Measurements from ENCODE around the gene RPLP2.

RPLP2 gene

GRCh38 chr11:787084-787675 lies 22.6 kb upstream of the RPLP2 start:
- no peak for ATAC-seq (ENCODE audit: insufficient read depth, low read depth)
- H3K4me1 ChIP-seq (ENCODE audit: insufficient read depth, low read length), result no peaks in the 10 kb centered on the region
- TF ChIP-seq EZH2 (IDR thresholded peaks at IDR 0.05; ENCODE audit: borderline replicate concordance, low read depth, low read length, severe bottlenecking) (no peak), CTCF (IDR thresholded peaks at IDR 0.05; ENCODE audit: borderline replicate concordance, extremely low read depth, low read length, poor library complexity, severe bottlenecking) (no peak)

GRCh38 chr11:788009-788640 lies 21.6 kb upstream of the RPLP2 start:
- Histone ChIP-seq H3K4me2 (ENCODE audit: insufficient read depth, low read length) (no peak overlapping the region), H4K20me1 (ENCODE audit: insufficient read depth, low read length) (peaks cover 14% of the 10 kb centered on the region), H3K36me3 (ENCODE audit: insufficient read depth, low read length) (peaks cover 20% of the 10 kb centered on the region), H3K9me3 (ENCODE audit: insufficient read depth, low read length, severe bottlenecking) (no peaks in the 10 kb centered on the region), H3K4me1 (ENCODE audit: insufficient read depth, low read length) (no peaks in the 10 kb centered on the region), H3K27ac (ENCODE audit: low read length) (no peak overlapping the region), H3K79me2 (ENCODE audit: insufficient read depth, low read length) (no peaks in the 10 kb centered on the region), H2AFZ (ENCODE audit: low read depth, low read length) (no peak overlapping the region), H3K9ac (ENCODE audit: low read depth, low read length) (no peak overlapping the region), H3K4me3 (ENCODE audit: low read depth in 1 of 2, low read length in 2 of 2) (no peak overlapping the region), H3K27me3 (ENCODE audit: insufficient read depth, low read length, poor library complexity) (no peaks in the 10 kb centered on the region)
- no peak for TF ChIP-seq CTCF (IDR thresholded peaks at IDR 0.05; ENCODE audit: borderline replicate concordance, extremely low read depth, low read length, poor library complexity, severe bottlenecking)
- no peak for TF ChIP-seq EZH2 (IDR thresholded peaks at IDR 0.05; ENCODE audit: borderline replicate concordance, low read depth, low read length, severe bottlenecking)
- no peak for ATAC-seq (ENCODE audit: insufficient read depth, low read depth)
- DNase-seq, result no peak

More at GRCh38 chr11:787084-787675, 22.6 kb upstream of the RPLP2 start:
- H3K9me3 ChIP-seq (ENCODE audit: insufficient read depth, low read length, severe bottlenecking), result no peaks in the 10 kb centered on the region
- H4K20me1 ChIP-seq (ENCODE audit: insufficient read depth, low read length), result peaks cover 18% of the 10 kb centered on the region
- H3K4me3 ChIP-seq (ENCODE audit: low read depth in 1 of 2, low read length in 2 of 2), result no peak overlapping the region
- no peak overlapping the region for H3K9ac ChIP-seq (ENCODE audit: low read depth, low read length)
- H3K79me2 ChIP-seq (ENCODE audit: insufficient read depth, low read length), result no peaks in the 10 kb centered on the region
- no peak overlapping the region for H3K4me2 ChIP-seq (ENCODE audit: insufficient read depth, low read length)
- no peak overlapping the region for H3K27ac ChIP-seq (ENCODE audit: low read length)
- no peak overlapping the region for H2AFZ ChIP-seq (ENCODE audit: low read depth, low read length)
- no peak for DNase-seq
- no peaks in the 10 kb centered on the region for H3K27me3 ChIP-seq (ENCODE audit: insufficient read depth, low read length, poor library complexity)
- H3K36me3 ChIP-seq (ENCODE audit: insufficient read depth, low read length), result peaks cover 13% of the 10 kb centered on the region

GRCh38 chr11:788953-789940 lies 20.5 kb upstream of the RPLP2 start:
- Histone ChIP-seq H2AFZ (ENCODE audit: low read depth, low read length) (no peak overlapping the region), H3K36me3 (ENCODE audit: insufficient read depth, low read length) (peaks cover 24% of the 10 kb centered on the region), H3K4me1 (ENCODE audit: insufficient read depth, low read length) (no peaks in the 10 kb centered on the region), H3K4me2 (ENCODE audit: insufficient read depth, low read length) (no peak overlapping the region), H3K9me3 (ENCODE audit: insufficient read depth, low read length, severe bottlenecking) (no peaks in the 10 kb centered on the region), H4K20me1 (ENCODE audit: insufficient read depth, low read length) (peaks cover 24% of the 10 kb centered on the region), H3K9ac (ENCODE audit: low read depth, low read length) (no peak overlapping the region), H3K27me3 (ENCODE audit: insufficient read depth, low read length, poor library complexity) (no peaks in the 10 kb centered on the region), H3K27ac (ENCODE audit: low read length) (no peak overlapping the region), H3K4me3 (ENCODE audit: low read depth in 1 of 2, low read length in 2 of 2) (no peak overlapping the region), H3K79me2 (ENCODE audit: insufficient read depth, low read length) (no peaks in the 10 kb centered on the region)
- no peak for ATAC-seq (ENCODE audit: insufficient read depth, low read depth)
- TF ChIP-seq CTCF (IDR thresholded peaks at IDR 0.05; ENCODE audit: borderline replicate concordance, extremely low read depth, low read length, poor library complexity, severe bottlenecking) (no peak), EZH2 (IDR thresholded peaks at IDR 0.05; ENCODE audit: borderline replicate concordance, low read depth, low read length, severe bottlenecking) (no peak)
- DNase-seq, result no peak

Measured in DND-41 (cell line).